Non-pigmented ciliary epithelial cell (primary cell): Measurements from ENCODE around the gene SRGAP2C.
"Not testable (repeated sequence)": the region's sequence is repeated elsewhere in the genome, so short reads cannot be mapped to it uniquely, and the experiment has no call there.

ENCODE experiments used
- DNase-seq: peaks from one replicate; pipeline ENCODE4 v3.0.0-alpha.2; 2010; ENCODE audit warnings: low read depth

The SRGAP2C gene

GRCh38 chr1:121279548-121279898, 94.7 kb downstream of the SRGAP2C start:
- not testable (repeated sequence) for DNase-seq

DNA sequence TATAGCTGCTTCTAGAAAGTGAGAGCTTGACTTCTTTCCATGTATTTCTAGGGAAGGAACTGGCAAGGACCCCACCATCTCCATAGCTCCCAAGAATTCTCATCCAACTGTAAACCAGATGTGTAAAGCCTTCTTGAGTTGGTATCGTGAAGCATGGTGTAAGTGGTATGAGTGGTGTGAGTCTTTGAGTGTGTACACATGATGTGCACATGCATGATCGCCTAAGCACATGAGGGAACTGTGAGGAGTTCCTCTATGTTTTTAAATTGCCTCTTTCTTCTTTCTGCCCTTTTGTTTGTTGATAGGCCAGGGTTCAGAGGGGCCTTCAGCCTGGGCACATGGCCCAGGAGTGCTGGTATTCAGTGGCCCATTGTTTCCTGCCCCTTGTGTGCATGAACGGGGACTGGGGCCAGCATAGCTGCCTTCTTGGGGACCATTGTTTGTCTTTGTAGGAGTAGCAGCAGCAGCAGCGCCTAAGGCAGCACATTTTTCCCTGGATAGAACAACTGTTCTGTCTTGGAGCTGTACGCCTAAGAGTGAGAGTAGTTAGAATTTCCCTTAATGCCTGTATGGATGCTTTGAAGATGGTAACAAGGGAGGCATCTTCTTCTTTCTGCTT, 96.0 kb downstream of the SRGAP2C start:
- DNase-seq, result not testable (repeated sequence)

DNA sequence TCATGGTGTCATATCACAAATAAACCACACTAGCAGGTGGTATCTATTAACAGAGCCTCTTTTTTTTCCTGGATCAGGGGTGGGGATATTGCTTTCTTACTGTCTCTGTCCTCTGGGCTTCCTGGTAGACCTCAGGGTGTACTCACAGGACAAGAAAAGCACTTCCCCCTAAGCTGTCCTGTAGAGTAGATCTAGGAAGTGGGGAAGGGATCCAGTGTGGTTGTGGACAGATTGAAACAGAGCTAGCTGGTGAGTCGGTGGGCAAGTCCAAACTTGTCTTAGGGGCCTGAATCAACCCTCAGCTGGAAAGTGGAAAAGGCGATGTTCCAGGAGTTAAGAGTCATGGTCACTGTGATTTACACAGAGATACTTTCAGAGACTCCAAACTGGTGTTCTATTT, 96.7 kb downstream of the SRGAP2C start:
- not testable (repeated sequence) for DNase-seq

GRCh38 chr1:121283587-121284180, 98.9 kb downstream of the SRGAP2C start:
- DNase-seq, result not testable (repeated sequence)

DNA sequence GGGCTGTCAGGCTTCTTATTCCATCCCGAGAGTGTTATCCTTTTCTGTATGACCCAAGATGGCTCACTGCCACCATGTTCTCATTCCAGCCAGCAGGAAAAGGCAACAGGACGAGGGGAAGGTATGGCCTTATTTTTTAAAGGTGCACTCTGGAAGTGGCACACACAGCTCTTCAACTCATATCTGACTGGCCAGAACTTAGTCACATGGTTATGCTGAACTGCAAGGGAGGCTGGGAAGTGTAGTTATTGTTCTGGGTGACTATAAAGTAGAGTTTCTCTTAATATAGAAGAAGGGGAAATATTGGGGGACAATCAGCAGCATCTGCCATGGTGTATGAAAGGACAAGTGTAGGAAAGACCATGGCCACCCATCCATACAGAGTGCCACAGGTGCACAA, 107.8 kb downstream of the SRGAP2C start:
- DNase-seq, result not testable (repeated sequence)

DNA sequence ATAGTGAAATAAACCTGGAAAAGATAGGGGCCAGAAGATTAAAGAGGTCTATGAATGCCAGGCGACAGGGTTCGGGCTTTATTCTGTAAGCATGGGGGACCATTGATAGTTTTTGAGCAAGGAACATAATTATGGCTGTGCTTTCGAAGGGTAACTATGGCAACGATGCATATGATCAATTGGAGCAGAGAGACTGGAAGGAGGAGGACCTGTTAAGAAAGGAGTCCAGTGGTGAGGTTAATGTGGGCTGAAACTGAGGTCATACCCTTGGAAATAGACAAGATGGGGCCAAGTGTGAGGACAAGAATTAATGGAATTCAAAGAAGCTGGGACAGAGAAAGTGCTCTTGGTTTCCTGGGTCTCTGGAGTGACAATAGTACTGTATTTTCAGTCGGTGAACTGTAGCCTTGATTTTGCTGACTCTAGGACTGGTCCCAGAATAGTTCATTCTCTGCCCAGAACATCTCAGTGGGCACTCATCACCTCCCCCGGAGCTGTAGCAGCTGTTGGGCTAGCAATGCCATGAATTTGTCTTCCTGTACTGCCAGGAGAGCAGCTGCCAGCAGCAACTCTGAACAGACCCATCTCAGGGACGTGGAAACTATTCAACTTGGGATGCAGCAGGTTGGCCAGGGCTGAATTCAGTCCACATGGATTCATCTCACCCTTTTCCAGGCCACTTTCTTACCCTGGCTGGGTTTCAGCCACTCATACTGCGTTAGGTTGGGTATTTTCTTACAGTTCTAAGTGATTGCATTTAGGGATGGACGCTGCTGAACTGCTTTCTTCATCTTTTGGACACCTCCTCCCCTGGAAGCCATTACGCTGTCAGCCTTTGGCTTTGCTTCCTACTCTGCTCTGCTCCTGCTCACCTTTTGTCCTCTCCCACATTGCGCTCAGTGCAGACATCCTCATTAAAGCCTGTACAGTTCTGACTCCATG, 108.8 kb downstream of the SRGAP2C start:
- not testable (repeated sequence) for DNase-seq

- DNase-seq, result not testable (repeated sequence)
Measured at GRCh38 chr1:121294205-121294570, 109.4 kb downstream of the SRGAP2C start.

- not testable (repeated sequence) for DNase-seq
Measured at GRCh38 chr1:121296563-121296962, 111.8 kb downstream of the SRGAP2C start.

DNA sequence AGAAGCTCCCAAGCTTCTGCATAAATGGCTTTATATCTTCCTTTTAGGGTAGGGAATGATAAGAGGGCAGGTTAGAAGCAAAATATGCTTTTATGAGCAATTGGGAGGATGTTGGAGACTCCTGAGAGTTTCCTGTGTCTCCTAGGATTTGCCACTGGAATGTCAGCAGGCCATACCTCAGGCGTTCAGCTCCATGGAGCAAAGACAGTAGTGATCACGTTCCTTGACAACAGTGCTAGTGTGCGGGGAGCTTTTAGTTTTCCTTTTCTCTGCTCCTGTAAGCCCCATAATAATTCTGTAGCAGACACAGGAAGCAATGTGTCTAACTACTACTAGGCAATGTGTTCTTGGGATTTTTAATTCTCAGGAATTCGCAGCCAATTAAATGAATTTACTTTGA, 113.8 kb downstream of the SRGAP2C start:
- not testable (repeated sequence) for DNase-seq

GRCh38 chr1:121299514-121300149, 114.9 kb downstream of the SRGAP2C start:
- not testable (repeated sequence) for DNase-seq

DNA sequence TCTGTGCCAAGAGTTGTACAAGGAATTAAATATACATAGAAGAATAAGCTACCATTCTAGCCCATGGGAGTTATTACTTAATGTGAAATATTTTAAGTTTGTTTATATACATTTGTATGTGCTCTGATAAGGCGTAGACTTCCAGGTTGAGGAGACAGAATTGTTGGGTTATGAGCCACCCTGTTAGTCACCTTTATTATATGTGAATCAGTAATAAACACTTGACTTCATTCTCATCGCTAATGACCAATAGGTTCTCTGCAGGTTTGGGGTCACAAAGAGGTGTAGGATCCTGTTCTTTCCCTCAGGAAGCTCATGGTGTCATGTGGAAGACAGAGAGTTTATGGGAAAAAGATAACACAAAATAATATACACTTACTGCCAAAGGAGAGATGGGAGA, 117.1 kb downstream of the SRGAP2C start:
- not testable (repeated sequence) for DNase-seq

DNA sequence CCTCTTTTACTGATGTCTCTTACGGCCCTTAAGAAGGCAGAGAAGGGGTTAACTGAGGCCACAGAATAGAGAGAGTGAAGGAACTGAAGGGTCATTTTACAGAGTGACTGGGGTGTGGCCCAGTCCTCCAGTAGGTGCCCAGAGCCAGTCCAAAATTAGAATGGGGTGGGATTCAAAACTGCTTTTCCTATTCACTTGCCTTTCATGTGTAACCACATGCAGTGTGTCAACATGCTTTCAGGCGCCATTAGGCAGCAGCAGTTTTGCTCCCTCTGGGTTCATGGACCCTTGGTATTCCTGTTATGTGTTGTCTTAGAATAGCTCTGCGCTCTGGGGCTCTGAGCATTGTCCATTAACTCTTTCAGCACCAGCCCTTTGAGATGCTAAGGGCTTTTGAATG, 123.0 kb downstream of the SRGAP2C start:
- not testable (repeated sequence) for DNase-seq

GRCh38 chr1:121315509-121315908, 130.7 kb downstream of the SRGAP2C start:
- not testable (repeated sequence) for DNase-seq

DNA sequence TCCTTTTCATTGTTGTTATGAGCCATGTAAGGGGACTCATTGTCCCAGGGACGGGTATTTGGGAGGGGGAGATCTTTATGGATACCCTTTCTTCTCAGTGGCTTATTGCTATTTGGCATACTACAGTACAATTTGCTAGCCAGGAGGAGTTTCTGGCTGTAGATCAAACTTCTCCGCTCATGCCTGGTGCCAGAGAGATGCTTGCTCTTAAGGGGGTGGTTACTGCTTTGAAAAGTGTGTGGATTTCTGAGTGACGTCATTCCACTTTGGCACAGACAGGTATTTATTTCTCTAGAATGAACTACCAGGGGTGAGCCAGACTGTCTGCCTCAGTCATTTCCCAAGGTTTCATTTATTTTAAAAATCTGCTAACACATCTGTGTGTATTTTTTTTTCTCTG, 131.3 kb downstream of the SRGAP2C start:
- DNase-seq, result not testable (repeated sequence)

GRCh38 chr1:121317491-121318468, 133.0 kb downstream of the SRGAP2C start:
- not testable (repeated sequence) for DNase-seq

DNA sequence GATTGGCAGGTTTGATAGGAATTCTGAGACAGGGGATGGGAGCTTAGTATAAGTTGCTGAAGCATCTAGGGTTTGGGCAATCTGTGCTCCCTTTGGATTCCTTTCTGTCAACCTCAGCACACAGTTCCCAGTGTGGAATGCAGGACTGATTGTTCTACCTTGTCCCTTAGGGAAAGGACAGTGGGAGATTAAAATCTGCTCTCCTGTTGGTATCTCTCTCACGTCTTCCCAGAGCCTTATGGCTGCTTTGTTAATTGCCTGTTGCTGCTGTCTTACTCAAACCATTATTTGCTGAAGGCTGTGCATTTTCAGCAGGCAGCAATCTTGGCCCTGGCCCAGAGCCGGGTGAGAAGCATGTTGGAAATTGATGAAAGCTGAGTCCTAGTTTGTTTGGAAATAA, 133.9 kb downstream of the SRGAP2C start:
- not testable (repeated sequence) for DNase-seq

- not testable (repeated sequence) for DNase-seq
Measured at GRCh38 chr1:121321660-121322059, 136.9 kb downstream of the SRGAP2C start.

GRCh38 chr1:121324726-121325125, 140.0 kb downstream of the SRGAP2C start:
- not testable (repeated sequence) for DNase-seq

- DNase-seq, result not testable (repeated sequence)
Measured at GRCh38 chr1:121332141-121332540, 147.4 kb downstream of the SRGAP2C start.

DNA sequence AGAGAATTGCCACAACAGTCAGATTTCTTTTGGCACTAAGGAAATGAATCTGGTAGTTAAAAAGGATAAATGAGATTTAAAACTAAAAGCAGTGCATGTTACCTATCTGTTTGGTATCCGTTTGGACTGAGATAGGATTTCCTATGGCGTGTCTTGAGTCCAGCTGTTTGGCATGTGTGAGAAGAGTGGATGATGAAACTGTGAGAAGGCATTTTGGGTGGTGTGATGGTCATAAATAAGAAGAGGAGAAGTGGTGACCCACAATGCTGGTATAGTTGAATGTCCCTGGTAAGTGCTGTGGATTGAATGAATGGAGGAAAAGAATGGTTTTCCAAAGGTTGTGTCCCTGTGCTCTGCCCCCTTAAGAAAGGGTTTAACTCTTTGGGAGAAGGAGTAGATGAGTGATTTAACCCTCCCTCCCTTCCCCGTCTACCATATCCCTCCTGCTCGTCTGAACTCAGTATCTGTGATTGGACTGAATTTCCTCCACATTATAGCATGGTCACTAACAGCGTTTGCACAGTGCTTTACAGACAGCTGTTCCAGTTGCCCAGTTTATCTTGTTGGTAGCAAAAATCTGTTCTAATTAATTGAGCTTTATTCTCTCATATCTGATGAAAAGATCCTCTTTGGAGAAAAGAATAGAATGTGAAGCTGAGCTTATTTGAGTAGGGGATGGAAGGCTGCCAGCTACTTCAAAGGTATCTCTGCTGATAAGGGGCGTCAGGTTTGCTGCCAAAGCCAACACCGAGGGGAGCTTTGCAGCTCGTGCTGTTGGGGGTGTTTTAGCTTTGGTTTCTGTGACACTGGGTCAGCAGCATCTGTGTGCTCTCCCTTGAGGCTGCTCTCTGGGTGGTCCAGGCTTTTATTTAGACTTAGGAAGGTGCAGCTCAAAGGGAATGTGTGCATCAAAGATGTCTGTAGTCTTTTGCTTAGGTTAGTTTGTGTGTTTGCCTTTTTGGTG, 148.1 kb downstream of the SRGAP2C start:
- DNase-seq, result not testable (repeated sequence)
